Keratinocyte (primary cell): ENCODE data around the gene TBPL2. TPM values are rescaled to one million over a fixed set of nuclear protein-coding genes. Genes with fewer than 3 reads are reported as not detected.

Source experiments
- DNase-seq: peaks from one replicate; pipeline ENCODE4 v3.0.0-alpha.2; 2011; ENCODE audit warnings: low read depth, missing footprints, low spot score
- FAIRE-seq: peaks from 2 replicates; lab custom pipeline; 2011; peaks lifted over from hg19 to GRCh38; lab: Jason Lieb, UNC
- H2AFZ ChIP-seq: 2 replicates; pipeline ENCODE4 v1.6.0; 2012; ENCODE audit warnings: low read length, control low read depth, inconsistent platforms; ENCODE audit not compliant: control insufficient read depth
- H3K27ac ChIP-seq: 2 replicates; pipeline ENCODE4 v1.5.1; 2011; ENCODE audit warnings: low read length; ENCODE audit not compliant: control insufficient read depth, insufficient read depth
- H3K27me3 ChIP-seq: 3 replicates; pipeline ENCODE4 v1.6.0; 2011; ENCODE audit warnings: low read length; ENCODE audit not compliant: control insufficient read depth, insufficient read depth; ENCODE audit errors: extremely low read depth
- H3K36me3 ChIP-seq, 2 experiments: 2 replicates in 1 of 2; 3 replicates in 1 of 2; pipeline ENCODE4 v1.5.1; 2011; ENCODE audit warnings: low read length in 2 of 2, mild to moderate bottlenecking in 1 of 2; ENCODE audit not compliant: control insufficient read depth in 2 of 2, insufficient read depth in 2 of 2; ENCODE audit errors: extremely low read depth in 1 of 2
- H3K4me1 ChIP-seq: 3 replicates; pipeline ENCODE4 v1.5.1; 2011; ENCODE audit warnings: low read length; ENCODE audit not compliant: control insufficient read depth, insufficient read depth; ENCODE audit errors: extremely low read depth
- H3K4me2 ChIP-seq: 3 replicates; pipeline ENCODE4 v1.6.0; 2011; ENCODE audit warnings: low read depth, low read length; ENCODE audit not compliant: control insufficient read depth, insufficient read depth; ENCODE audit errors: extremely low read depth
- H3K4me3 ChIP-seq, 3 experiments: fragments of 200-600 bp in 1 of 3; sonication (generic) in 1 of 3; 2 replicates in 2 of 3; 3 replicates in 1 of 3; pipeline ENCODE4 v1.5.1; 2011 to 2016; ENCODE audit warnings: low read length in 3 of 3, mild to moderate bottlenecking in 3 of 3, control low read depth in 2 of 3, inconsistent platforms in 1 of 3, low read depth in 1 of 3, mixed read lengths in 1 of 3, mixed run types in 1 of 3, moderate library complexity in 1 of 3; ENCODE audit not compliant: control insufficient read depth in 2 of 3, insufficient read depth in 2 of 3; ENCODE audit errors: extremely low read depth in 1 of 3
- H3K79me2 ChIP-seq: 2 replicates; pipeline ENCODE4 v1.6.0; 2012; ENCODE audit warnings: low read length; ENCODE audit not compliant: control insufficient read depth, insufficient read depth
- H3K9ac ChIP-seq: 3 replicates; pipeline ENCODE4 v1.6.0; 2011; ENCODE audit warnings: low read length; ENCODE audit not compliant: control insufficient read depth, insufficient read depth; ENCODE audit errors: extremely low read depth
- H3K9me1 ChIP-seq: 3 replicates; pipeline ENCODE4 v1.6.0; 2011; ENCODE audit warnings: low read length; ENCODE audit not compliant: control insufficient read depth, insufficient read depth; ENCODE audit errors: extremely low read depth
- H3K9me3 ChIP-seq: 2 replicates; pipeline ENCODE4 v1.5.1; 2012; ENCODE audit warnings: low read depth, low read length; ENCODE audit not compliant: control insufficient read depth
- H4K20me1 ChIP-seq: 3 replicates; pipeline ENCODE4 v1.6.0; 2011; ENCODE audit warnings: low read length; ENCODE audit not compliant: control insufficient read depth, insufficient read depth; ENCODE audit errors: extremely low read depth
- CTCF ChIP-seq, 3 experiments: IDR thresholded peaks in 1 of 3; conservative IDR thresholded peaks in 1 of 3; optimal IDR thresholded peaks in 1 of 3; 2 replicates in 2 of 3; 3 replicates in 1 of 3; pipeline versions ENCODE3 to v1.5.1; 2011; ENCODE audit warnings: low read length in 3 of 3, mild to moderate bottlenecking in 3 of 3, moderate library complexity in 2 of 3, control low read depth in 1 of 3, inconsistent platforms in 1 of 3; ENCODE audit not compliant: insufficient read depth in 2 of 3; ENCODE audit errors: extremely low read depth in 1 of 3
- EZH2 ChIP-seq: IDR thresholded peaks from one replicate; pipeline ENCODE4 v1.6.1; 2012; ENCODE audit warnings: inconsistent platforms, mild to moderate bottlenecking, low read length, moderate library complexity
- dilution Hi-C: fragments of 300-500 bp; cut with MboI; formaldehyde crosslinking; loops from one replicate; pipeline ENCODE4 v1.7.0; 2020; ENCODE audit warnings: low sequenced_read_pairs; ENCODE audit not compliant: extremely low pct_ligation_motif_present
- polyA plus RNA-seq, 5 experiments: library from polyadenylated mRNA; depleted of rRNA in 3 of 5; stranded (reverse) in 3 of 5; stranded (forward) in 1 of 5; unstranded in 1 of 5; fragments of >200 nt; gene quantifications; 1 replicate in 1 of 5; 2 replicates in 3 of 5; 3 replicates in 1 of 5; pipeline versions ENCODE4 v1.2.1 to v1.2.3, GENCODE V29; 2011 to 2012; ENCODE audit warnings: missing spikeins in 2 of 5, low read depth in 1 of 5, low replicate concordance in 1 of 5

The TBPL2 gene
- polyA plus RNA-seq, 1 donor (not counting 4 experiments of a cell fraction or from before 2014, with no cell fraction given) = not detected

DNA sequence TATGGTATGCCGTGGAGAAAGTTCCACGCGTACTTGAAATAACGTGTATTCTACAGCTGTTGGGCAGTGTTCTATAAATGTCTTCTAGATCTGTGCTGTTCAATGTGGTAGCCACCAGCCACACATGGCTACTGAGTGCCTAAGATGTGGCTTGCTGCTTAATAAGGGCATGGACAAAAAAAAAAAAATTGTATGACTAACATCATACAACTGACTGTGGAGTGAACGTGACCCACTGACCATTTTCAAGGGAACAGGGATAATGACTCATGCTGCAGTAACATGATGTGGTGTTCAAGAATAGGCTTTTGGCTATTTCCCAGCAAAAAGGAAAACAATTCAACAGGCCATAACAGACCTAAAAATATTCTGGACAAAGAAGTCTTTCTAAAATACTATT lies 41.7 kb downstream of the TBPL2 start:
- DNase-seq = peak; percentile 45
- H3K36me3 ChIP-seq = peaks cover 0 to 1% of the 10 kb centered on the region in 2 experiments
- no peak overlapping the region for H3K27ac ChIP-seq
- no peaks in the 10 kb centered on the region for H3K27me3 ChIP-seq
- TF ChIP-seq CTCF (optimal IDR thresholded peaks at IDR 0.05 in 1 of 3, IDR thresholded peaks at IDR 0.05 in 1 of 3, conservative IDR thresholded peaks at IDR 0.05 in 1 of 3; ENCODE audit: extremely low read depth in 1 of 3, insufficient read depth in 2 of 3, low read length in 3 of 3) = no peak
- TF ChIP-seq EZH2 = no peak
- peaks cover 6% of the 10 kb centered on the region for H3K4me1 ChIP-seq
- no peak overlapping the region for H3K4me3 ChIP-seq
- H3K9me3 ChIP-seq = no peaks in the 10 kb centered on the region
- no peaks in the 10 kb centered on the region for H3K9me1 ChIP-seq
- no peaks in the 10 kb centered on the region for H4K20me1 ChIP-seq
- H3K9ac ChIP-seq = no peak overlapping the region
- no peak overlapping the region for H3K4me2 ChIP-seq
- peaks cover 12% of the 10 kb centered on the region for H3K79me2 ChIP-seq
- FAIRE-seq = peak; percentile 89
- H2AFZ ChIP-seq = no peak overlapping the region
- dilution Hi-C loops = no loop called here

- FAIRE-seq (no peak), DNase-seq (no peak)
- Histone ChIP-seq H3K4me2 (no peak overlapping the region), H4K20me1 (no peaks in the 10 kb centered on the region), H3K36me3 (peaks cover 0 to 7% of the 10 kb centered on the region in 2 experiments), H3K4me3 (no peak overlapping the region), H3K9me1 (no peaks in the 10 kb centered on the region), H3K79me2 (no peaks in the 10 kb centered on the region), H3K9me3 (no peaks in the 10 kb centered on the region), H3K9ac (no peak overlapping the region), H2AFZ (no peak overlapping the region), H3K27ac (no peak overlapping the region), H3K27me3 (no peaks in the 10 kb centered on the region), H3K4me1 (no peaks in the 10 kb centered on the region)
- TF ChIP-seq EZH2 (no peak), CTCF (optimal IDR thresholded peaks at IDR 0.05 in 1 of 3, IDR thresholded peaks at IDR 0.05 in 1 of 3, conservative IDR thresholded peaks at IDR 0.05 in 1 of 3; ENCODE audit: extremely low read depth in 1 of 3, insufficient read depth in 2 of 3, low read length in 3 of 3) (no peak)
- dilution Hi-C loops = no loop called here
Observed at GRCh38 chr14:55389330-55389729, 51.1 kb downstream of the TBPL2 start.
